Measurements from ENCODE around the gene SLU7.

DNA sequence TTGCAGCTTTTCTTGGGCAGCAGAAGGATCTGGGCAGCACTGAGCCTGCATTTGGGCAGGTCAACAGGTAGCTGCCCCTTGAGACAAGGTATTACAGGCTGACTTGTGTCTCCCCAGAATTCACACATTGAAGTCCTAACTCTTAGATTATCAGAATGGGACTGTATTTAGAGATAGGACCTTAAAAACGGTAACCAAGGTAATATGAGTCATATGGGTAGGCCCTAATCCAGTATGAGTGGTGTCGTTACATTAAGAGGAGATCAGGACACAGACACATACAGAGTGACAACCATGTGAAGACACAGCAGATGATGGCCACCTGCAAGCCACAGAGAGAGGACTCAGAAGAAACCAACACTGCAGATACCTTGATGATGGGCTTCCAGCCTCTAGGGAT, 51.6 kb downstream of the SLU7 start:
- TF ChIP-seq POLR2A (IDR thresholded peaks at IDR 0.05; ENCODE audit: low read depth, low read length), result no peak
- TF ChIP-seq POLR2AphosphoS5 (IDR thresholded peaks at IDR 0.05; ENCODE audit: low read depth, low read length), result no peak
- no peak for TF ChIP-seq TAF1 (IDR thresholded peaks at IDR 0.05; ENCODE audit: low read depth, low read length)
- no peak for TF ChIP-seq POU2F2 (IDR thresholded peaks at IDR 0.05; ENCODE audit: low read depth, low read length)
